Stimulated activated CD4-positive, alpha-beta T cell treated with anti-CD3 and anti-CD28 coated beads, Interleukin-1b, Interleukin-23, amount 100 ng/mL, for 1 hour (primary cell): ENCODE data around the gene RXRA.

Experiments
- DNase-seq, 2 donors: peaks; one replicate each; pipeline ENCODE4 v3.0.0-alpha.2; 2020; ENCODE audit warnings: low read depth in 2 of 2

Gene RXRA

GRCh38 chr9:134336924-134337323, 10.7 kb downstream of the RXRA start:
- DNase-seq, result no peak

DNA sequence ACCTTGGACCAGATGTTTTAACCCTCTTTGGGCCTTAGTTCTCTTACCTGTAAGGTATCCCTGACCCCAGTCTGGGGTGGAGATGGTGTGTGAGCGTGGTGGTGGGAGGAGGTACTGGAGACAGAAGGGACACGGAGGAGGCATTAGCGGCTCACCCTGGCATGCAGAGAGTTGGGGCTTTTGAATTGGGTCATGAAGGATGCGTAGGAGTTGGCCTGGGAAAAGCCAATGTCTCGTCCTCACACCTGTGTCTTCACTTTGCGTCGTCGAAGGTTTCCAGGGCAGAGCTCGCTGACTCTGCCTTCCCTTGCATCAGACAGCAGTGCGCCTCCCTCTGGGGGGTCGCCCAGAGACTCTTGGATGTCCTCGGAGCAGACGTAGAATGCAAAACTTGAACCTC, 11.2 kb downstream of the RXRA start:
- DNase-seq, result no peak

DNA sequence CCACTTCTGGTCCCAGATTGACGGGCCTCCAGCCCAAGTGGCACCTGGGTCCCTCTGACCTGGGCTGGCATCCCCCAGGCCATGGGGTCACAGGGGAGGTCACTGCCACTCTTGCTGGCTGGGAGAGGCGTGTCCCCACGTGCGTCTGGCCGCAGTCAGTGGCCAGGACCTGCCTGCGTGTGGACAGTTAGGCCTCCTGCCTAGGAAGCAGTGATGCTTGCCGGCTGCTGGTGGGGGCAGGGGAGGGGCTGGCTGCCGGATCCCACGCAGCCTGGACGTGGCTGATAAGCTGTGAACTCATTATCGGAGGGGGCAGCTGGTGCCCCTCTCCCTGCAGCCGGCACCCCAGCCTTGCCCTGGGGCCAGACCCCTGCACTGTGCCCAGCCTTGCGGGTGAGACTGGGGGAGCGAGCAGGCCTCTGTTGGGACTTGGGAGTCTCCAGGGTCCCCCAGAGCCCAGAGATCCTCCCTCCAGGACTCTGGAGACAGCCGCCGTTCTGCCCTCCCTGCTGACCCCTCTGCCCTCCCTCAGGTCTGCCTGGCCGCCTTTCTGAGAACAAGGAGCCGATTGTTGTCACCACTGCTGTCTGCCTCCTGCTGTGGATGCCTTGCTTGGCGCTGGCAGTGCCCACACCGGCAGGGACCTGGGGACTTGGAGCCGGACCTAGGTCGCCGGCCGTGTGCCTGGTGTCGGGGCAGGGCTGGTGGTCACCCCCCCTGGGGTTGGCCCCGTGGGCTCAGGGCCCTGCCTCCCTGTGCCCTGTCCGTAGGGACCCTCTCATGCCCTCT, 12.3 kb downstream of the RXRA start:
- DNase-seq, result no peak

DNA sequence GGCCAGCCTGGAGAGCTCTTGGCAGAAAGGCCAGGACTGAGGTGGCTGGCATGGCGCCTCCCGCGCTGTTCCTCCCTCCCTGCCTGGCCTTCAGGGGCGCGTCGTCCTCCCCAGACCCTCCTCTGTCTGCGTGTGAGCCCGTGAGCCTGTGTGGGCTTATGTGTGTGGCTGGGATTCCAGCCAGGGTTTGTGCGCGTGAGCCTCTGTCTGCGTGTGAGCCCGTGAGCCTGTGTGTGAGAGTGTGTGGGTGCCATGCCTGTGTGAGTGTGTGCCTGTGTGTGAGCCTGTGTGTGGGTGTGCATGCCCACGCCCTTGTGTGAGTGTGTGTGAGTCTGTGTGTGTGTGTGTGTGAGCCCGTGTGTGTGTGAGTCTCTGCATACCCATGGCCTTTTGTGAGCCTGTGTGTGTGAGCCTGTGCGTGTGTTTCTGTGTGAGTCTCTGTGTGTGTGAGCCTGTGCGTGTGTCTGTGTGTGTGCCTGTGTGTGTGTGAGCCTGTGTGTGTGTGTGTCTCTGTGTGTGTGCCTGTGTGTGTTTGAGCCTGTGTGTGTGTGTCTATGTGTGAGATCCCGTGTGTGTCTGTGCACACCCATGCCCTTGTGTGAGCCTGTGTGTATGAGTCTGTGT, 13.0 kb downstream of the RXRA start:
- DNase-seq, result no peak

DNA sequence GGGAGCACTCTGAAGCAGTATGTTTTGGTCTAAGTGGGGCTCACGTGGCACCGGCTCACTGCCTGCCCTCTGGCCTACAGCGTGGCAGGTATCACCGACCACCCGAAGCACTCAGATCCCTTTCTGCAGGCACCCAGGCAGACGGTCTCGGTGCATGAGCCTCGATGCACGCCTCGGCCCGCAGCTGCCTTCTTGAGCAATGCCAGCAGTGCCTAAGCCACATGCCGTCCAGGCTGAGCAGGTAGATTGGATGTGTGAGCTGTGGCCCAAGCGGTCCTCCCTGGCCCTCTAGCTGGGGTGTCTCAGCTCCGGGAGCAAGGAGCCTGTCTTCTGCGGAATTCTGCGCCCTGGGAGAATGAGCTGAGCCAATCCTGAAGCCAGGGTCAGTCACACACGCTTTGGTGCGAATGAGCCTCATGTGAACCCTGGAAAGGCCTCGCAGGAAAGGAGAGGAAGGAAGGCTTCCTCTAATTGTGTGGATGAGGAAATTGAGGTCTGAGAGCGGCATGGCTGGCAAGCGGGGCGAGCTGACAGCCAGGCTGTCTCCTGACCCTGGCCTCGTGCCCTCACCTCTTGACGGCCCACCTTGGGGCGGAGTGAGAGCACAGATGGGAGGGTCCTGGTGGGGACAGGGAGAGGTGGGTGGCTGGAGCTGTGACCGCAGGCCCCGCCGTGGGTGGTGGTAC, 14.4 kb downstream of the RXRA start:
- no peak for DNase-seq

DNA sequence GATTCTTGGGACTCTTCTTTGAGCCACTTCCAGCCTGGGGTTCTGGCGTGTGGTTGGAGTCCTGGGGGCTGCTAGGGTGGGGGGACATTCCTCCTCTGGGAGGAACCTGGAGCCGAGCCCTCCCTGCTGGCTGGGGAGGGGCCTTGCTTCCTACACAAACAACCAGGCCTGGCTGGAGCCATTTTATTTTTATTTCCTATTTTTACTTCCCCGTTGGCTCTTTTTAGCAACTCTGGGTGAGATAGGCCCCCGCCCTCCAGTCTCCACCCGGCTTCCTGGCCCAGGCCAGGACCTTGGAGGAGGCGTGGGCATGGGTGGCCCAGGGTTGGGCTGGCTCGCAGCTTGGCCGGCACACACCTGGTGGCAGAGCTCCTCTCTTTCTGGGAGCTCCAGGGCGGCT, 15.1 kb downstream of the RXRA start:
- DNase-seq, result no peak

- no peak for DNase-seq
Measured at GRCh38 chr9:134341929-134342745, 15.9 kb downstream of the RXRA start.

DNA sequence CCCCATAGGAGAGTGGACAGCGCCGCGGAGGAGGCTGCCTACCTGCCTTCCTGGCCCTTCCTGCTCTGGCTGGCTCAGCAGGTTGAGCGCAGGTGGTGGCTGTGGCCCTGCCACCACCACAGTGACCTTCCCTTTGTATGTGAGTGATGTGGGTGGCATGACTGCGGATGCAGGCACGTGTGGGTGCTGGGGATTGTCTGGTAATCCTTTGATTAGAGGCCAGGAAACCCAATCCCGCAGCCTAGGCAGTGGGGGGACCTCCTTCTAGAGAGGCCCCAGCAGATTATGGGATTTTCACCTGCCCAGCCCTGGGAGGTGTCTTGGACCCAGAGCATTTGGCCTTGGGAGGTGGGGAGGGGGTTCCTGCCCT, 16.5 kb downstream of the RXRA start:
- DNase-seq, result no peak

DNA sequence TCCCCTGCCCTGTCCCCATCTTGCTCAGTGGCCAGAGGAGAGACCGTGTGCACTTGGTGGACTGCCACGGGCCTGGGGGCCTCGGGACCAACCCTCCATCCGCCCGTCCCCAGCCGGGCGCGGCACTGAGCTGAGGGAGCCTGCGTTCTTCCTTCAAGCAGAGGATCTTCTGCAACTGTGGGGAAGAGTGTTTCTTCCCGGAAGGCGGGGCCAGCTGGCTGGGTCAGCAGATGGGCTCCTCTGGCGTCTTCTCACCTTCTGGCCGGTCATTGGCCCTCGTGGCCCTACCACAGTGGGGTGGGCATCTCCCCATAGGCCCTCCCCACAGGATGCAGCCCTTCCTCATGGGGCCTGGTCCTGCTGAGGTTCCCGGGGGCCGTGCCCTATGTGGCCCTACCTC, 17.4 kb downstream of the RXRA start:
- no peak for DNase-seq

DNA sequence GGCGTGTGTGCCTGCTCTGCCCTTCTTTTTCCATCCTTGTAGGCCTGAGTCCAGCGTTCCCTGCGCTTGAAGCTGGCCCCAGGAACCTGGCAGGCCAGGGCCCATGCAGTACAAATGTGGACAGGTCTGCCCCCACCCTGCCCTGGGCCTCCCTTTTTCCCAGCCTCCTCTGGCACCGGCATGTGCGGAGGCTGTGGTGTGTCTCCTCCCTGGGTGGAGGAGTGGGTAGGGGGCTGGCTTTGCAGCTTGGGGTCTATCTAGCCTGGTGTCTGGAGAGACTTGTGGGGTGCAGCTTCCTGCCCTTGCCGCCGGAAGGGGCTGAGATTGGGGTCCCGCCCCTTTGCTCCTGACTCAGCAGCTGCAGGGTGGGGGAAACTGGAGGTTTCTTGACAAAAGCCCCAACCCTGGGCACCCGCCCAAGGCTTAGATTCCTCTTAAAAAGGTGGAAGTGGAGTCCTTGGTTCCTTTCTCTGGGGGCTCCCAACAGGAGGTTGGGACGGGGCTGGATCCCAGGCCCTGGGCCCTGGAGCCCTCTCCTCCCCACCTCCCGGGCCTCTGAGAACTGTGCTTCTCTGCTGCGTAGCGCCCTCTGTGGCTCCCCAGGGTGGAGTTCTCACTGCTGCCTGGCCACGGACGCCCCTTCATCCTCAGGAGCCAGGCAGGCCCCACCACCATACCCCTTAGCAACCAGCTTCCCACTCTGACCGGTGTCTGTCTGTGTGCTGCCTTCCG, 18.0 kb downstream of the RXRA start:
- no peak for DNase-seq

- DNase-seq, result no peak
Measured at GRCh38 chr9:134344800-134345310, 18.6 kb downstream of the RXRA start.

DNA sequence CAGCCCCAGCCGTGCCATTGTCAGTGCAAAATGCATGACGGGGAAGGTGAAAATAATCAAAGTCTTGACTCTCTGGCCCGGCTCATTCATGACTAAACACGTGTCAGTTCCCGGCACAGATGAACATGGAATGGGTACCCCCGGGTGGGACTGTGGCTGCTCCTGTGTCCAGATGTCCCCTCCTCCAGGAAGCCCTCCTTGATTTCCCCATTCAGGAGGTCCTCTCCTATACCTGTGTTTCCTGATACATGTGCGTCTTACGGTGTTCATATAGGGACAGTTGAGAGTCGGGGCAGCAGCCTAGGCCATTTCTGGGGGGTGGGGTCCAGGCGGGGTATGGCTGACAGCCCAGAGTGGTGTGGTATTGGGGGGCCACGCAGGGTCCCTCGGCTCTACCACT, 19.5 kb downstream of the RXRA start:
- no peak for DNase-seq

- no peak for DNase-seq
Measured at GRCh38 chr9:134346151-134346550, 19.9 kb downstream of the RXRA start.

GRCh38 chr9:134346840-134347583, 20.8 kb downstream of the RXRA start:
- DNase-seq, result no peak

GRCh38 chr9:134347996-134348395, 21.7 kb downstream of the RXRA start:
- DNase-seq, result no peak

DNA sequence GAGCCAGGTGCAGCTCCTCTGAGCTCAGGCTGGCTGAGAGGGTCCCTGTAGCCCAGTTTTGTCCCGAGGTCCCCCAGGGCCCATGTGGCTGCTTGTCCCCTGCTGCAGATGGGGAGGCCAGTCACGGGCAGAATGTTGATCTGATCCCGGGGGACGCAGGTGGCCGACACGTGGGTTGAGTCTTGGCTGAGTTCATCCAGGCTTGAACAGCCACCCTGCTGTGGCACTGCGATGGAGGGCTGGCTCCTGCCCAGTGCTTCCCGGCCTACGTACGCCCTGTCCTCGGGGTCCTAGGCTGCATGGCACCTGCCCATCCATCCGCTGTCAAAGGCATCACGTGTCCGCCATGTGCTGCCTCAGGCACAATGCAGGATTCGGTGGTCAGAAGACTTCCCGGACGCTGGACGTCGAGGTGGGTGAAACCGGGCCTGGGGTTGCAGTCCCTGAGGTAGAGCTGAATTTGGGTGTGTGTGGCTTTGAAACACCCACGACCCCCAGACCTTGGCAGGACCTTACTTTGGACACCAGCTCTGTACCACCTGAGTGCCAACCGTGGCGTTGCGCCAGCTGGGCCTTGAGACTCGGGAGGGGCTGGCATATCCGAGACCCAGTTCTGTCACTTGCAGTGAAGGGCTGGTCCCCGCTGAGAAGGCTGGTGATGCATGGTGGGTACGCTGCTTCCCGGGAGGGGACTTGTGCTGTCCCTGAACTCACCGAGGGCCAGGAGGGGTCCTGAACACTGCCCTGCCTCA, 22.3 kb downstream of the RXRA start:
- no peak for DNase-seq

DNA sequence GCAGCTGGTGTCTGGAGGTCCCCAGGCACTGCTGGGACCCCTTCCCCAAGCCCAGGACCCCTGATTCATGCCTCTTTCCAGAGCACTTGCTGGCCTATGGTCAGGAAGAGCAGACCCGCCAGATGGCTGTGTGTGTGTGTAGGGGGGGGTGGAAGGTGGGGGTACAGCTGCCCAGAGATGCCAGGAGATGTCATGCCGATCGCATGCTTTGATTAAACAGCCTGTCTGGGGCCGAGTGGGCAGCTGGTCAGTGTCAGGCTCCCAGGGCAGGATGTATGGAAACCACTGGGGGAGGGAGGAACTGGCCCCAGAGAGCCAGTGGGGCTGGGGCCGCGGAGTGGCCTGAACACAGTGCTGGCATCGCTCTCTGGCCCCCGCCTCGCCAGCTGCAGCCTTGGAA, 23.7 kb downstream of the RXRA start:
- no peak for DNase-seq

- no peak for DNase-seq
Measured at GRCh38 chr9:134350416-134350994, 24.2 kb downstream of the RXRA start.

GRCh38 chr9:134351606-134352176, 25.4 kb downstream of the RXRA start:
- no peak for DNase-seq
